Tibial artery (tissue), 4 donors: ENCODE results near the gene FOXJ1.

Experiments used
- DNase-seq, 2 donors: peaks; one replicate each; pipeline ENCODE4 v3.0.0-alpha.2; 2019
- H3K27ac ChIP-seq, 2 donors: fragments of 200-600 bp; sonication (generic) in 1 of 2; 1 replicate in 1 of 2; 2 replicates in 1 of 2; pipeline ENCODE4 v1.5.1; 2018 to 2019; ENCODE audit warnings: mild to moderate bottlenecking in 1 of 2
- H3K27me3 ChIP-seq, 2 donors: fragments of 200-600 bp; sonication (generic) in 1 of 2; one replicate each; pipeline versions ENCODE4 v1.5.1 to v1.6.0; 2016 to 2019
- H3K36me3 ChIP-seq, 3 donors: fragments of 200-600 bp; sonication (generic) in 2 of 3; one replicate each; pipeline ENCODE4 v1.5.1; 2016 to 2019; ENCODE audit warnings: mild to moderate bottlenecking in 2 of 3
- H3K4me1 ChIP-seq, 4 donors: fragments of 200-600 bp; sonication (generic) in 2 of 4; 1 replicate in 3 of 4; 2 replicates in 1 of 4; pipeline ENCODE4 v1.5.1; 2016 to 2019
- H3K4me3 ChIP-seq, 2 donors: fragments of 200-600 bp; sonication (generic) in 1 of 2; 1 replicate in 1 of 2; 2 replicates in 1 of 2; pipeline ENCODE4 v1.5.1; 2018 to 2019; ENCODE audit warnings: mild to moderate bottlenecking in 2 of 2
- H3K9me3 ChIP-seq, 3 donors: fragments of 200-600 bp; sonication (generic) in 1 of 3; one replicate each; pipeline ENCODE4 v1.5.1; 2016 to 2019
- CTCF ChIP-seq, 2 experiments: fragments of 200-600 bp in 1 of 2; fragments of 450-650 bp in 1 of 2; IDR thresholded peaks; one replicate each; pipeline ENCODE4 v1.5.1; 2017 to 2019; ENCODE audit warnings: antibody characterized with exemption in 2 of 2, mild to moderate bottlenecking in 1 of 2, moderate library complexity in 1 of 2
- intact Hi-C: fragments of 100-400 bp; cut with DNase I; formaldehyde crosslinking; loops from one replicate; pipeline ENCODE4 v1.15.0; 2023; ENCODE audit warnings: low total_unique reads

Gene FOXJ1

DNA sequence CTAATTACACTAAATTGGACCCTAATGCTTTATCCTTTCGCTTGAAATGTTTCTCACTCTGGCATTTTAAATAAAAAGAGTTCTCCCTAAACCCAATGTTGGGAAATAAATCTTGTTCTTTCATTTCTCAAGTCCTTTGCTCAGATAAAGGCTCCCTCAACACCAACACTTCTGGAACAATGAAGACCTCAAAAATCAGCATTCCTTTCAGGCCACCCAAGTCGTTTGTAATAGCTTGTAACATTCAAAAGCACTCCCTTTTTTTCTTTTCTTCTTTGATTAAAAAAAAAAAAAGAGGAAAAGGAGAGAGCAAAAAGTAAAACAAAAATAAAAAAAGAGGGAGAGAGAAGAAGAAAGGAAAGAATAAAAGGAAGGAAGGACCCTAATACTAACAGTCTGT lies 23.3 kb upstream of the FOXJ1 start:
- Histone ChIP-seq H3K36me3 (no peaks in the 10 kb centered on the region), H3K4me3 (no peak overlapping the region), H3K9me3 (no peaks in the 10 kb centered on the region), H3K4me1 (no peaks in the 10 kb centered on the region), H3K27me3 (peaks cover 0 to 3% of the 10 kb centered on the region in 2 donors), H3K27ac (no peak overlapping the region)
- intact Hi-C loops = no loop called here
- no peak for TF ChIP-seq CTCF (IDR thresholded peaks at IDR 0.05)
- no peak for DNase-seq

DNA sequence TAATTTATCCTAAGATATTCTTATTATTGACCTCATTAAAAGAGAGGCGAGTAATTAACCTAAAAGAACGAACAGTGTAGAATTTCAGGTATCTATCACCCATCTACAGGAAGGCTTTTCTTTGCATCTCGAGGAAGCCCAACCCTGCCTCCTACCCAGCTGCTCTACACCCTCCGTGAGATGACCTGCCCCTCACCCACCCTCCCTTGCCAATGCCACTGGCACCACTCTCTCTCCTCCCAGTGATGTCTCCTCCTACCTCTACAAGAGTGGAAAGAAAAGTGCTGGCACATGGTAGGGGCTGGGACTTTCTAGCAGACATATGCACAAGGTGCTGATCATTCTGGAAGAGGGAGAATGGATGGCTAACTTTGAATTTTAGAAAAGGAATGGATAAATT lies 22.9 kb upstream of the FOXJ1 start:
- DNase-seq = no peak
- intact Hi-C loops = no loop called here

GRCh38 chr17:76161619-76162266 lies 20.7 kb upstream of the FOXJ1 start:
- no peak overlapping the region for H3K4me3 ChIP-seq
- H3K27ac ChIP-seq = no peak overlapping the region
- H3K9me3 ChIP-seq = no peaks in the 10 kb centered on the region
- H3K27me3 ChIP-seq = peaks cover 0 to 9% of the 10 kb centered on the region in 2 donors
- no peaks in the 10 kb centered on the region for H3K4me1 ChIP-seq
- H3K36me3 ChIP-seq = no peaks in the 10 kb centered on the region
- intact Hi-C loops = no loop called here
- no peak for DNase-seq
- no peak for TF ChIP-seq CTCF (IDR thresholded peaks at IDR 0.05)

More for the DNA sequence above, 22.9 kb upstream of the FOXJ1 start:
- no peaks in the 10 kb centered on the region for H3K4me1 ChIP-seq
- H3K27ac ChIP-seq = no peak overlapping the region
- no peaks in the 10 kb centered on the region for H3K9me3 ChIP-seq
- no peaks in the 10 kb centered on the region for H3K36me3 ChIP-seq
- peaks cover 0 to 3% of the 10 kb centered on the region in 2 donors for H3K27me3 ChIP-seq
- H3K4me3 ChIP-seq = no peak overlapping the region
- TF ChIP-seq CTCF (IDR thresholded peaks at IDR 0.05) = no peak

DNA sequence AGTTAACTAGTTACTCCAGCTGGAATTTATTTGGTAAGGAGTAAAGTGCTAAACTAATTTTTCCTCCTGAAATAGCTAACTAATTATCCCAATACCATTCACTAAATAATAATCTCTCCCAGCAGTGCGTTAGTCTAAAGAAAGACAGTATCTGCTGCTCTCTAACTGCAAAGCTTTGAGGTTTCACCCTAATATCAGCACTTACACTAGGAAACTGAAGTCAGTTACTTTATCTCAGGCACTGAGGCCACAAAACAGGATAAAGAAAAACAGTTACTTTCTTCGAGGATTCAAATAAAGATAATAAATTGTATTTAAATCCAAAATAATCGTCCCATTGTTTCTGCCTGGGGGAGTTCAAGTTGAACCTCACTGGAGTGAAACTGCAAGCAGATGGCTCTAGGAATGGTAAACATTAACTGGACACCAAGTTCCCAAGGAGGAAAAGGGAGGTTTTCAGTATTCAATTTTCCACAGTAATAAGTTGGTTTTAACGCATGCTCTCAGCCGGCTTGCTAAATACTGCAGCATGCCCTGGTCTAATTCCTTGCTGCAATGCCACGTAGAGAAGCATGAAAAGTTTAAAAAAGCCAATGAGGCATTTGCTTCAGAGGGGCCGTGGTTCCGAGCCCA lies 20.0 kb upstream of the FOXJ1 start:
- no peak for DNase-seq
- Histone ChIP-seq H3K4me1 (no peaks in the 10 kb centered on the region), H3K36me3 (no peaks in the 10 kb centered on the region), H3K9me3 (no peaks in the 10 kb centered on the region), H3K4me3 (no peak overlapping the region), H3K27ac (no peak overlapping the region), H3K27me3 (peaks cover 0 to 16% of the 10 kb centered on the region in 2 donors)
- intact Hi-C loops = no loop called here
- TF ChIP-seq CTCF (IDR thresholded peaks at IDR 0.05) = no peak

GRCh38 chr17:76159157-76159556 lies 18.1 kb upstream of the FOXJ1 start:
- Histone ChIP-seq H3K4me1 (no peaks in the 10 kb centered on the region), H3K4me3 (no peak overlapping the region), H3K27ac (no peak overlapping the region), H3K9me3 (no peaks in the 10 kb centered on the region), H3K27me3 (peaks cover 0 to 24% of the 10 kb centered on the region in 2 donors), H3K36me3 (no peaks in the 10 kb centered on the region)
- DNase-seq = no peak
- intact Hi-C loops = no loop called here
- no peak for TF ChIP-seq CTCF (IDR thresholded peaks at IDR 0.05)
